Measurements from ENCODE around the gene GALNT5. TPM values are rescaled to one million over a fixed set of nuclear protein-coding genes. Genes with fewer than 3 reads are reported as not detected.
"Not testable (repeated sequence)": the region's sequence is repeated elsewhere in the genome, so short reads cannot be mapped to it uniquely, and the experiment has no call there.

The GALNT5 gene
- total RNA-seq, 1 donor from 2014 or later: 2.0 TPM

DNA sequence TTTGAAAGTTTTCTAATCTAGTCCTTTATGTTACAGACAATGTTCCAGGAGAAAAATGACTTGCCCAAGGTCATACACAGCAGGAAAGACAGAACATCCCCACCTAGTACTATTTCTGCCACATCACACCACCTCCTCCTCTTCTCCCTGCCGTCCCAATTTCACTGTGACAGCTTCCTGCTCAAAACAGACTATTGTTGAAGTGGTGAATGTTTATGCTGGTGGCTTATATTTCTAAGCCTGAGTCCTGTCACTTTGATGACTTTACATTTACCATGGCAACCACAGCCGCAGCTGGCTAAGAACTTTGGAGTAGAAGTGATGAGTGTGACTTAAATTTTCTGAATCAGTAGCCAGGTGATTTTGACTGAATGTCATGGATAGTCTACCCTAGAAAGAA lies 10.0 kb downstream of the GALNT5 start:
- TF ChIP-seq, protein P1, sequence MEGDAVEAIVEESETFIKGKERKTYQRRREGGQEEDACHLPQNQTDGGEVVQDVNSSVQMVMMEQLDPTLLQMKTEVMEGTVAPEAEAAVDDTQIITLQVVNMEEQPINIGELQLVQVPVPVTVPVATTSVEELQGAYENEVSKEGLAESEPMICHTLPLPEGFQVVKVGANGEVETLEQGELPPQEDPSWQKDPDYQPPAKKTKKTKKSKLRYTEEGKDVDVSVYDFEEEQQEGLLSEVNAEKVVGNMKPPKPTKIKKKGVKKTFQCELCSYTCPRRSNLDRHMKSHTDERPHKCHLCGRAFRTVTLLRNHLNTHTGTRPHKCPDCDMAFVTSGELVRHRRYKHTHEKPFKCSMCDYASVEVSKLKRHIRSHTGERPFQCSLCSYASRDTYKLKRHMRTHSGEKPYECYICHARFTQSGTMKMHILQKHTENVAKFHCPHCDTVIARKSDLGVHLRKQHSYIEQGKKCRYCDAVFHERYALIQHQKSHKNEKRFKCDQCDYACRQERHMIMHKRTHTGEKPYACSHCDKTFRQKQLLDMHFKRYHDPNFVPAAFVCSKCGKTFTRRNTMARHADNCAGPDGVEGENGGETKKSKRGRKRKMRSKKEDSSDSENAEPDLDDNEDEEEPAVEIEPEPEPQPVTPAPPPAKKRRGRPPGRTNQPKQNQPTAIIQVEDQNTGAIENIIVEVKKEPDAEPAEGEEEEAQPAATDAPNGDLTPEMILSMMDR (conservative IDR thresholded peaks at IDR 0.05; ENCODE audit: low read depth, low read length): no peak

DNA sequence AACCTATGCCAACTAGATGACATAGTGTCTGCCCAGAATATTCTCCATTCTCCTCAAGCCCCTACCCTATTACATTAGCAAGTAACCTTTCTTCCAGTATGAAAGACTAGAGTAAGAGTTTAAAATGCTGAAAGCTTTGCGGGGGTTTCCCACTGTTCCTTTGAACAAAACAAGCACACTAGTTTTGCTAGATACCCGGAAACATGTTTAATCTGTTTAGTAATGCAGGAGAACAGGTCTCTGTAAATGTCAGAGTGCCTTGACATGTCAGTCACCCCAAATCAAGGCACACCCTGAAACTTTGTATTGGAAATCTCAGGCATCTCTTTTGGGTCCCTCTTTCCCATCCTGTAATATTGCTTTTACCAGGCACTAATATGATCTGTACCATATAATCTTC lies 11.6 kb downstream of the GALNT5 start:
- no peak overlapping the region for H3K4me3 ChIP-seq (ENCODE audit: low read depth, low read length)
- TF ChIP-seq, protein P1 (conservative IDR thresholded peaks at IDR 0.05; ENCODE audit: low read depth, low read length): no peak
- no peak for DNase-seq (ENCODE audit: low read depth)

More for the DNA sequence above, 10.0 kb downstream of the GALNT5 start:
- H3K4me3 ChIP-seq (ENCODE audit: low read depth, low read length): no peak overlapping the region
- no peak for DNase-seq (ENCODE audit: low read depth)

DNA sequence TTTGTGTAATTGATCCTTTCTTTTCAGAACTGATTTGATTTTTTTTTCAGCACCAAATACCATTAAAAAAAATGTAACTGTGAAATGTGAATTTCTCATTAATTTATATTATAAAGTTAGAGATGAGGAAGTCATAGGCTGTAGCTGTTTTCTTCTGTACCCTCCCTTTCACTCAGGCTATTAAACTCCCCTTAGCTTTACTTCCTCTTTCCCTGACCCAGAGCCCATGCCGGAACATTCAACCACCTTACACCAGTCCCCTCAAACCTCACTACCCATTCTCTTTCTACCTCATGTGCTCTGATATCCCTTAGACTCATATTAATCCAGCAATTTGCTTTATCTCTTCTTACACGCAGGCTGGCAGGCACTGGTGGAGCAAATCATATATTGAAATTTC lies 12.4 kb downstream of the GALNT5 start:
- TF ChIP-seq, protein P1 (conservative IDR thresholded peaks at IDR 0.05; ENCODE audit: low read depth, low read length): no peak
- DNase-seq (ENCODE audit: low read depth): no peak

DNA sequence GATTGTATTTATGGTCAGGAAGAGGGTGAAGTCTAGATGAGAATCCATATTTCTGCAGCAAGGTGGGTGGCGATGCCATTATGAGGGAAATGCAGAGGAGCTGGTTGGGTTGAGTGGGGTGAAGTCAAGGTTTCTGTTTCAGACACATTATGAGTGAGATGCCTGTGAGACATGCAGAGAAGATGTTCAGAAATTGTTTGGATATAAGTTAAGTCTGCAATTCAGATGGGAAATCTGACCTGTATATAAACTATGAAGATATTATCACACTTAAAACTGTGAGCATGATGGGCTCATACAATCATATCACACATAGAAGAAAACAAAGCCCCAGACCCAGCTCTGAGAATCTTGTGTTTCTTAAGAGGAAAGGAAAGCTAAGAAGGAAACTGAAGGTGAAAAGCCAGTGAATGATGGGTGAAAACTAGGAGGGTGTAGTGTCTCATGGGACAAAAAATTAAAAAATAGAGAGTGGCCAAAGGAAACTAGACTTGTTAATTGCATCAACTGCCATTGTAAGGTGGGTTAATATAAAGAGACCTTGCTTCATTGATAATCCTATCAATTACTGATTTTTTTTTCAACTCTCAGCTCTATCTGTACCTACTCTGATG lies 14.2 kb downstream of the GALNT5 start:
- DNase-seq (ENCODE audit: low read depth): no peak
- no peak overlapping the region for H3K4me3 ChIP-seq (ENCODE audit: low read depth, low read length)
- TF ChIP-seq, protein P1 (conservative IDR thresholded peaks at IDR 0.05; ENCODE audit: low read depth, low read length): no peak

More for the DNA sequence above, 12.4 kb downstream of the GALNT5 start:
- H3K4me3 ChIP-seq (ENCODE audit: low read depth, low read length): no peak overlapping the region

DNA sequence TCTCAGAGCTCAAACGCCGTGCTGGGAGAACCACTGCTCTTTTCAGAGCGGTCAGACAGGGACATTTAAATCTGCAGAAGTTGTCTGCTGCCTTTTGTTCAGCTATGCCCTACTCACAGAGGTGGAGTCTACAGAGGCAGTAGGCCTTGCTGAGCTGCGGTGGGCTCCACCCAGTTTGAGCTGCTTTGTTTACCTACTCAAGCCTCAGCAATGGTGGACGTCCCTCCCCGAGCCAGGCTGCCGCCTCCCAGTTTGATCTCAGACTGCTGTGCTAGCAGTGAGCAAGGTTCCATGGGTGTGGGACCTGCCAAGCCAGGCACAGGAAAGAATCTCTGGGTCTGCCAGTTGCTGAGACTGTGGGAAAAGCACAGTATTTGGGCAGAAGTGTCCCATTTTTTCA lies 21.8 kb downstream of the GALNT5 start:
- not testable (repeated sequence) for H3K4me3 ChIP-seq (ENCODE audit: low read depth, low read length); DNase-seq (ENCODE audit: low read depth)

DNA sequence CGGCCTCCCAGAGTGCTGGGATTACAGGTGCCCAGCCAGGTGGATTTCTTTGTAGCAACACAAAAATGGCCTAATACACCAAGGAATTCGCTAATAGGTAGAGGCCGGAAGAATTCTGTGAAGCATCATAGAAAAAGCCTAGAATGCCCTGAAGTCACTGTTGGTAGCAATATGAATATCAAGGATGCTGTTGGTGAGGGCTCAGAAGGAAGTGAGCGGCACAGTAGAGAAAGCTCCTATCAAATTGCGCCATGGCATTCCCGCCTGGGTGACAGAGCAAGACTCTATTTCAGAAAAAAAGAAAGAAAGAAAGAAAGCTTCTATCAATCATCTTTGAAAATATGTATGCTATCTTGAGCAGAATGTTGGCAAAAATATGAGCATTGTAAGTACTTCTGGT lies 23.8 kb downstream of the GALNT5 start:
- TF ChIP-seq, protein P1 (conservative IDR thresholded peaks at IDR 0.05; ENCODE audit: low read depth, low read length): no peak
- H3K4me3 ChIP-seq (ENCODE audit: low read depth, low read length): no peak overlapping the region
- no peak for DNase-seq (ENCODE audit: low read depth)

DNA sequence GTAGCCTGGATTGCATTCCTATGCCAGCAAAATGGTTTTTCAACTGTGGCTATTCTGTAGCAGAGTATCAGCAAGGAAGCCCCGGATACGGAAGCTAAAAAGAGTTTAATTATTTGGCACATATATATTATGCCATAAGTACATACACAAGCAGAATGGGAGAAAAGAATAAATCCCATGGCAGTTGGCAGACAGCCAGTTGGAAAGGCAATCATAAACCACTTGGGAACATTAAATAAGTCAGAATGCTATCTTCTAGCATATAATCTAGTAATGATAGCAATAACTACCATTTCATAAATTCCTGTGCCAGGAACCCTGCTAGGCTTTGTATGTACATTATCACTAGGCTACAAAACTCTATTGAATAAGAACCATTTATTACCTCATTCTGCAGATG lies 26.0 kb downstream of the GALNT5 start:
- H3K4me3 ChIP-seq (ENCODE audit: low read depth, low read length): no peak overlapping the region
- TF ChIP-seq, protein P1 (conservative IDR thresholded peaks at IDR 0.05; ENCODE audit: low read depth, low read length): no peak
- no peak for DNase-seq (ENCODE audit: low read depth)

Measured in epithelial cell of proximal tubule (primary cell).